GM18507 (cell line): ENCODE measurements around the gene DVL2.
A peak's percentile ranks its signal among the peaks of the same experiment; 100 is the strongest.

Source experiments
- DNase-seq: peaks from one replicate; pipeline ENCODE4 v3.0.0; 2011; ENCODE audit warnings: low read depth; ENCODE audit not compliant: insufficient read length; ENCODE audit errors: extremely low spot score
- FAIRE-seq: peaks from 2 replicates; lab custom pipeline; 2011; peaks lifted over from hg19 to GRCh38; lab: Jason Lieb, UNC

The DVL2 gene

DNA sequence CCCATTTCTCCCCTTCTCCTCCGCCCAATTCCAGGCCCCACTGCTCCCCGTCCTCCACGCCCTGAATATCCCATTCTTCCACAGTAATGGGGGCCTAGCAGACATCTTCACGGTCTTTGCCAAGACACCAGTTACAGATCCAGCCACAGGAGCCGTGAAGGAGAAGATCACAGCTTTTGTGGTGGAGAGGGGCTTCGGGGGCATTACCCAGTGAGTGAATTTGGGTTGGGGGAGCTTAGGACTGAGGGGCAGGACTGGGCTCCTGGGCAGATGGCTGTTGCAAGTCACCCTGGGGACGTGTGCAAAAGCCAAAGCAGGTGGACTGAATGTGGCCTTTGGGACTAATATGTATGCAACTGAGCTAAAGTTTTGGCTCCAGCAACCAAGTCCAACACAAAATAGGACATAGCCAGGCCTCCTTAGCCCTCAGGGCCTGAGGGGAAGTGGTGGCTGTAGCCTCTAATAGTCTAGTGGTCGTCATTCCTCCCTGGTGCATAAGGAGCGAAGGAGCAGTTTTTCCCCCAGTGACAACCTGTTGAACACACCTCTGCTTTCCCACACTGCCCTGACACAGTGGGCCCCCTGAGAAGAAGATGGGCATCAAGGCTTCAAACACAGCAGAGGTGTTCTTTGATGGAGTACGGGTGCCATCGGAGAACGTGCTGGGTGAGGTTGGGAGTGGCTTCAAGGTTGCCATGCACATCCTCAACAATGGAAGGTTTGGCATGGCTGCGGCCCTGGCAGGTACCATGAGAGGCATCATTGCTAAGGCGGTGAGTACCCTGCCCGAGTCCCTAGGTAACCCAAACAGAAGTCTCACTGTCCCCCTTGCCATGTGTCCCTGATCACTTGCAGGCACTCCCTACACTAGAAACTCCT, 12.0 kb downstream of the DVL2 start:
- DNase-seq (no peak), FAIRE-seq (no peak)

- FAIRE-seq (no peak), DNase-seq (no peak)
These were observed 12.8 kb downstream of the DVL2 start for GRCh38 chr17:7221278-7222092.

GRCh38 chr17:7220593-7221277, 13.6 kb downstream of the DVL2 start:
- peak; percentile 51 for FAIRE-seq
- DNase-seq = no peak

DNA sequence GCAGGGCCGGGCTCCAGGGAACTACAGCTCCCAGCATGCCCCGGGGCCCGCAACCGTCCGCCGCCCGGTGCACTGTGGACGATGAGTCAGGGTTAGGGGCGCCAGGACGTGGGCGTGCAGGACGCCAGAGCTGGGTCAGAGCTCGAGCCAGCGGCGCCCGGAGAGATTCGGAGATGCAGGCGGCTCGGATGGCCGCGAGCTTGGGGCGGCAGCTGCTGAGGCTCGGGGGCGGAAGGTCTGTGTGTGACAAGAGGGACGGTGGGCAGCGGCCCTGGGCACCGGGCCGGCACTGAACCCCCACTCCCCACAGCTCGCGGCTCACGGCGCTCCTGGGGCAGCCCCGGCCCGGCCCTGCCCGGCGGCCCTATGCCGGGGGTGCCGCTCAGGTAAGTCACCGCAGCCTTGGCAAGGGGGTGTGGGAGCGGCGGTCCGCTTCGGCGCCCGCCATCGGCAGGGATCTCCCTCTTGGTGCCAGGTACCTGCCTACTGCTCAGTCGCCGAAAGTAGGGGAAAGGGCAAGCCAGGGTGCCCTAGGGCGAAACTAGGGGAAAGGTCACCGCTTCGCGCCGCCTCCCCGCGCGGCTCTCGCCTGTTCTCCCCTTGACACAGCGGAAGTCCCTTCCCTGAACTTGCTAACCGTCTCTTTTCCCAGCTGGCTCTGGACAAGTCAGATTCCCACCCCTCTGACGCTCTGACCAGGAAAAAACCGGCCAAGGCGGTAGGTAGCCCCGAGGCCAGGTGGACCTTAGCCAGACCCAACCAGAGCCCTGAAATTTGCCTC, 14.3 kb downstream of the DVL2 start, which contains the start of the genes ACADVL and DLG4:
ACADVL (plus strand) TSS at position 127 of the 781 bp plus-strand sequence; CDS start at position 174, 47 bp downstream.
DLG4 (minus strand) TSS at position 25 of the 781 bp plus-strand sequence.
- FAIRE-seq (peak; percentile 76), DNase-seq (peak; percentile 71)

GRCh38 chr17:7219229-7219811, 15.0 kb downstream of the DVL2 start:
- FAIRE-seq (peak; percentile 5), DNase-seq (no peak)

DNA sequence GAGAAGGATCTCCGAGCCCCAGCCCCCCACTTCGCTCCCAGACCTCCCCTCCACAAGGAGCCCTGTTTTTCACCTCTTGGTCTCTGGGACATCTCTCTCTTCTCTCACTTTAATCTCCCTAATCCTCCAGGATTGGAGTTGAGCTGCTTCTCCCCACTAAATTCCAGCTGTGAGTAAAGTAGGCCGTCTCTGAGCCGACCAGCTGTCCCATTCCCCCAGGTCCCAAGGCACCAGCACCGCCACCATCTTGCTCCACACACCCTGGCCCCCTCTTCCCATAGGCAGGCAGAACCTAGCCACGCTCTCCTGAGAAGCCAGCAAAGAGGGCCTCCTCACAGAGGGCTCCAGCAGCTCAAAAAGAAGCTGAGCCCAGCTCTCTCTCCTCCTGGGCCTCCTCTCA, 15.6 kb downstream of the DVL2 start:
- DNase-seq (no peak), FAIRE-seq (no peak)

GRCh38 chr17:7218166-7218565, 16.2 kb downstream of the DVL2 start:
- DNase-seq (no peak), FAIRE-seq (no peak)

DNA sequence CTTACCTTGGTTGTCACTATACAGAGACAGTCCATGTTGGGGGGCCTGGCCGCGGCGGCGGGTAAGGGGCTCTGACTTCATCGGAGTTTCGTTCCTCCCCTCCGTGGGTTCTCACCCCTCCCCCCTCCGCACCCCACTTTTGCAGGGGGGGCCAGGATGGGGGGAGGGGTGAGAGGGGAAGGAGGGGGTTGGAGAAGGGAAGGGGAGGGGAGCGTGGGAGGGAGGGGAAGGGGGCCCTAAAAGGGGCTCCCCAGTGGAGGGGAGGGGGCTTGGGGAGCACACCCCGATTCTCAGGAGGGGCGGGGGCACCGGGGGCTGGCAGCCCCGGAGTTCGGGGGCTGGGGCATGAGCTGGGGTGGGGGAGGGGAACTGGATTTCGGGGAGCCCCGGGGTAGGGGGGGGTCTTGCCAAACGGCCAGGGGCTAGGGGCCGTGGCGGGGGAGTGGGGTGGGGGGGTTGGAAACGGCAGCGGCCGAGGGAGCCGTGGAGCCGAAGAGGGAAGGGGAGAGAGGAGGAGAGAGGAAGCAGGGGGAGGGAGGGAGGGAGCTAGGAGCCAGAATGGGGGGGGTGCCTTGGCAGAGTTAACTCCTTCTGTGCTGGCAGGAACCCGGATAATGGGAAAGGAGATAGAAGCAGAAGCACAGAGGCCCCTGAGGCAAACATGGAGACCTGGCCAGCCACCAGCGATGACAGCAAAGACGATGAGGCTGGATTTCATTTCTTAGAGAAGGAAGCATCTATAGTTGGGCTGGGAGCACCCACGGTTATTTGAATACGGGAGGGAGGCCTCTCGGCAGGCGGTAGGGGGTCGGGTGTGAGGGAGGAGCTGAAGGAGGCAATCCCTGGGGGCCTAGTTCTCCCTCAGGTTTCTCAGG, 17.0 kb downstream of the DVL2 start:
- DNase-seq = no peak
- no peak for FAIRE-seq

DNA sequence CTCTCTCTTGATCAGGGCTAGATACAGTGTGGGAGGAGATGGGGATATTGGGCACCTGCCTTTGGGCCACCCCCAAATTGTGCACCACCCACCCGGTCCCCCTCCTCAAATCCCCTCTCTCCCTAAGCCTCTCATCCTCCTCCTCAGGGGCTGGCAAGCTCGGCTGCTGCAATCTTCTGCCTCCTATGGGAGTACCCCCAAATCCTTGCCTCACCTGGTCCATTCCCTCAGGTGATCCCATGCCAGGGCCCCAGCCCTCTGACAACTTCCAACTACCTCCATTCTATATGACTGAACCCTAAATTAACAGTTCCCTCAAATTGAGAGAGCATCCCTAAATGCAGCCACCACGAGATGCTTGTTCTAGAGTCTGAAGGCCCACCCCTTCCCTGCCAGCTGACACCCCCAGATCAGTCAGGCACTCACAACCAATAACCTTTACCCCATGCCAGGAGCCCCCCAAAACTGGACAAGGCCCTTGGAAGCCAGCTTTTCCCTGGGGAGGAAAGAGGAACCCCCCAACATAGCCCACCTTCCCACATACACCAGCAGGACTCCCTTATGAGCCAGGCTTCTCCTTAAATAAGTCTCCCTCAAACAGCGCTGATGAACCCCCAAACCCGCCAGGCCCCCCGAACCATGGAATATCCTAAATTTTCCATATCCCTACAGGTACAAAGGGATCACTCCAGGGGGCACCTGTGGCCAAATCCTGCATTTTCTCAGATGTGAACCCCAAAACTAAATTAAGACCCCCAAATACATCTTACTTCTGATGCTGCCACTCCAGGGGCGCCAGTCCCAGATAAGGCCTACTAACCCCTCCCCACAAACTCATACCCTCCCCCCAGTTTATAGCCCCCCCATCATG, 17.8 kb downstream of the DVL2 start:
- no peak for FAIRE-seq
- no peak for DNase-seq

DNA sequence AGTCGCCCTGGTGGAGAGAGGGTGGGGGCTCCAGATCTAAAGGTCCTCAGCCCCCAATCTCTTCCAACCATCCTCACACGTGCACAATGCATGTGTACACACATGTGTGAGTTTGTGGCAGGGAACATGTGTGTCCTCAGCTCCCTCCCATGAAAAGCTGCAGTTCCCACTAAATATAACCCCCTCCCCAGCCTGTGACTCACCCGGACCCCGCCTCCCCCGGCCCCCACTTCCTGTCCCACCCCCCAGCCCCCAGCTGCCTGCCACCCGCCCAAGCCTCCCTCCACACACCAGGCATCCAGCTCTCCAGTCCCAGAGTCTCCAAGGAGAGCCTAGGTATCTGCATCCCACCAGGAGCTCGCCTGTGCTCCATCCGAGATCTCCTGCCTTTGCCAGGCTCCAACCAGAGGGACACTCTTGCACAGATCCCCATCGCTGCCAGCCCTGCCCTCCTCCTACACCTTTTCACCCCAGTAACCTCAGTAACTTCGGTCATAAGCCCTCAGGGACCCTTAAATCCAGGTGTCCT, 18.6 kb downstream of the DVL2 start:
- DNase-seq = no peak

DNA sequence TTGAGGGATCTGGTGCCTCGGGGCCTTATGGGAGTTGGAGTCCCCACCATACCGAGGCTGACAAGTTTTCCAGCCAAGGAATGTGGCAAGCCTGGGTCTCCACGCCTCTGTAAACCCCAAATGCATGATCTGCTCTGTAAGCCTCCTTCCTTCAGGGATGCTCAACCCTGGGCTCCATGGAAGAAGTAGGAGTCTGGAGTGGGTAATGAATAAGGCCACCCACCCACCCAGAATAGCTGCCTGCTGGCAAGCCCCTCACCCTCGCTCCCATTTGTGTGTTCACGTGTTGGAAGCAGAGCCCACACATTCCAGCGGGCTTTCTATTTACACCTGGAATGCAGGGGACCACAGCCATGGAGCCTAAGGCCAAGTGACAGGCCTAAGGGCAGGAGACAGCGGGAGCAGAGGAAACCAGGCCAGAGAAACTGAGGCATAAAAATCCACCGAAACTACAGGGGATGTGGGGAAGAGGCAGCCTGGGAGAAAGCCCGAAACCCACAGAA, 19.1 kb downstream of the DVL2 start:
- DNase-seq (no peak), FAIRE-seq (no peak)

More for the DNA sequence above, 18.6 kb downstream of the DVL2 start:
- no peak for FAIRE-seq

- DNase-seq (peak; percentile 96), FAIRE-seq (peak; percentile 100)
These were observed 19.8 kb downstream of the DVL2 start for GRCh38 chr17:7214300-7215135.

- no peak for DNase-seq
- FAIRE-seq = no peak
These were observed 20.4 kb downstream of the DVL2 start for GRCh38 chr17:7213895-7214299.

DNA sequence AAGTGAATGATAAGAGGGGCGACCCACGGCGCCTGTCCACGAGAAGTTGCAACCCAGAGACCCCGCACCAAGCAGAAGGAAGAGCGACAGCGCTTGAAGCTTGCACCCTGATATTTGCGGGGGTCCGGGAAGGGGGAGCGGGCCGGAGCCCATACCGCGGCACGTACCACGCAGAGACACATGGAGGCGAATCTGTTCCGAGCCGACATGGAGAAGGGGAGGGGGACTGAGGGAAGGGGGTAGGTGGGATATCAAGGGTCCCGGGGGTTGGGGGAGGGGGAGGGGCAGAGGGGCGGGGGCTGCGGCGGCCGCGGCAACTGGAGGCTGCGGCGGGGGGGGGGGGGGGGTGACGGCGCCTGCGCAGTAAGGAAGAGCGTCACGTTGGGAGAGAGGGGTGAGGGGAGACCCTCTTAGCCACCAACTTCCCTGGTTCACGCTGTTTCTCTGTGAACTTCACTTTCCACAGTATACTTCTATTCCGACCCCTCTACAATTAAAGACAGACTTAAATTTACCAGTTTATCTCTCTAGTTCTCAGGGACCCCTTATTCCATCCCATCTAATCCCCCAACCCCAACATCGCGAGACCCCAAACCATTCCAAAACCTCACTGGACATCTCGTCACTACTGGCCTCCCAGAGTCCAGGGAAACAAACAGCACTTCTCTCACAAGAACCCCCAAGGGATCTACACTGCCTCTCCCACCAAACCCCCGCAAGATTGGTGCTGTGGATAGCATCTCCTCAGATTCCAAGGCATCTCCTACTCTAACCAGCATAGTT, 22.6 kb downstream of the DVL2 start:
- DNase-seq (no peak), FAIRE-seq (no peak)
